Chondrocyte (in vitro differentiated cells): ENCODE results near the gene PERM1. TPM values are rescaled to one million over a fixed set of nuclear protein-coding genes. Genes with fewer than 3 reads are reported as not detected.

Source experiments
- DNase-seq: peaks from one replicate; pipeline ENCODE4 v3.0.0; 2021; ENCODE audit warnings: mixed read lengths, low spot score
- H3K27ac Mint-ChIP-seq: one replicate; pipeline ENCODE4 v1.8.0; 2021; ENCODE audit warnings: mild to moderate bottlenecking, moderate library complexity, mixed read lengths; ENCODE audit not compliant: unreplicated experiment
- H3K27me3 Mint-ChIP-seq: 2 replicates; pipeline ENCODE4 v1.8.0; 2021; ENCODE audit warnings: low read depth, mixed read lengths
- H3K36me3 Mint-ChIP-seq: 2 replicates; pipeline ENCODE4 v1.8.0; 2021; ENCODE audit warnings: low read depth, mixed read lengths
- H3K4me1 Mint-ChIP-seq: 2 replicates; pipeline ENCODE4 v1.8.0; 2021; ENCODE audit warnings: low read depth, mild to moderate bottlenecking, mixed read lengths
- H3K4me3 Mint-ChIP-seq: one replicate; pipeline ENCODE4 v1.8.0; 2021; ENCODE audit warnings: mild to moderate bottlenecking, moderate library complexity, mixed read lengths; ENCODE audit not compliant: unreplicated experiment
- H3K9me3 Mint-ChIP-seq: 2 replicates; pipeline ENCODE4 v1.8.0; 2021; ENCODE audit warnings: low read depth, mixed read lengths
- total RNA-seq: library from RNA; stranded (reverse); gene quantifications from 3 replicates; pipeline ENCODE4 v1.2.1, GENCODE V29; 2021
- TF ChIP-seq, protein P1 (sequence below): fragments of 200-600 bp; sonication (generic); IDR thresholded peaks from 2 replicates; pipeline ENCODE4 v1.5.0; 2021; ENCODE audit warnings: antibody characterized with exemption, mild to moderate bottlenecking, moderate library complexity

PERM1 gene
- total RNA-seq, 1 donor from 2014 or later, result 0.37 TPM

- Mint-ChIP-seq H3K36me3 (peaks cover 7% of the 10 kb centered on the region), H3K27me3 (no peaks in the 10 kb centered on the region), H3K27ac (no peak overlapping the region), H3K4me3 (no peak overlapping the region), H3K9me3 (no peaks in the 10 kb centered on the region), H3K4me1 (peaks cover 21% of the 10 kb centered on the region)
- DNase-seq, result no peak
- TF ChIP-seq, protein P1, sequence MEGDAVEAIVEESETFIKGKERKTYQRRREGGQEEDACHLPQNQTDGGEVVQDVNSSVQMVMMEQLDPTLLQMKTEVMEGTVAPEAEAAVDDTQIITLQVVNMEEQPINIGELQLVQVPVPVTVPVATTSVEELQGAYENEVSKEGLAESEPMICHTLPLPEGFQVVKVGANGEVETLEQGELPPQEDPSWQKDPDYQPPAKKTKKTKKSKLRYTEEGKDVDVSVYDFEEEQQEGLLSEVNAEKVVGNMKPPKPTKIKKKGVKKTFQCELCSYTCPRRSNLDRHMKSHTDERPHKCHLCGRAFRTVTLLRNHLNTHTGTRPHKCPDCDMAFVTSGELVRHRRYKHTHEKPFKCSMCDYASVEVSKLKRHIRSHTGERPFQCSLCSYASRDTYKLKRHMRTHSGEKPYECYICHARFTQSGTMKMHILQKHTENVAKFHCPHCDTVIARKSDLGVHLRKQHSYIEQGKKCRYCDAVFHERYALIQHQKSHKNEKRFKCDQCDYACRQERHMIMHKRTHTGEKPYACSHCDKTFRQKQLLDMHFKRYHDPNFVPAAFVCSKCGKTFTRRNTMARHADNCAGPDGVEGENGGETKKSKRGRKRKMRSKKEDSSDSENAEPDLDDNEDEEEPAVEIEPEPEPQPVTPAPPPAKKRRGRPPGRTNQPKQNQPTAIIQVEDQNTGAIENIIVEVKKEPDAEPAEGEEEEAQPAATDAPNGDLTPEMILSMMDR, result no peak
These were observed 24.6 kb upstream of the PERM1 start for GRCh38 chr1:1006305-1007159.

GRCh38 chr1:1005774-1006304 lies 23.9 kb upstream of the PERM1 start:
- Mint-ChIP-seq H3K36me3 (peaks cover 7% of the 10 kb centered on the region), H3K4me1 (peaks cover 21% of the 10 kb centered on the region), H3K4me3 (no peak overlapping the region), H3K9me3 (no peaks in the 10 kb centered on the region), H3K27me3 (no peaks in the 10 kb centered on the region), H3K27ac (no peak overlapping the region)
- TF ChIP-seq, protein P1, result no peak
- DNase-seq, result peak; percentile 86

GRCh38 chr1:1004780-1005697 lies 23.1 kb upstream of the PERM1 start:
- Mint-ChIP-seq H3K36me3 (peaks cover 7% of the 10 kb centered on the region), H3K9me3 (no peaks in the 10 kb centered on the region), H3K4me3 (peak overlapping the region; percentile 19), H3K27me3 (no peaks in the 10 kb centered on the region), H3K4me1 (peaks cover 23% of the 10 kb centered on the region), H3K27ac (peak overlapping the region; percentile 86)
- TF ChIP-seq, protein P1, result peak; percentile 10
- peak; percentile 75 for DNase-seq

- TF ChIP-seq, protein P1, result no peak
- Mint-ChIP-seq H3K27me3 (no peaks in the 10 kb centered on the region), H3K27ac (peak overlapping the region; percentile 86), H3K4me3 (no peak overlapping the region), H3K4me1 (peaks cover 23% of the 10 kb centered on the region), H3K9me3 (no peaks in the 10 kb centered on the region), H3K36me3 (peaks cover 7% of the 10 kb centered on the region)
- no peak for DNase-seq
These were observed 22.5 kb upstream of the PERM1 start for GRCh38 chr1:1004420-1004779.
